Vagina (tissue), 2 donors: ENCODE data around the gene COMMD8. TPM values are rescaled to one million over a fixed set of nuclear protein-coding genes. Genes with fewer than 3 reads are reported as not detected.

Source experiments
- DNase-seq, 2 donors: peaks; one replicate each; pipeline ENCODE4 v3.0.0-alpha.2; 2017; ENCODE audit errors: extremely low spot score in 2 of 2
- H3K27ac ChIP-seq: fragments of 200-600 bp; sonication (generic); one replicate; pipeline ENCODE4 v1.5.1; 2019
- H3K27me3 ChIP-seq: fragments of 200-600 bp; sonication (generic); one replicate; pipeline ENCODE4 v1.5.1; 2019
- H3K36me3 ChIP-seq, 2 donors: fragments of 200-600 bp; sonication (generic); one replicate each; pipeline ENCODE4 v1.5.1; 2017 to 2019
- H3K4me1 ChIP-seq: fragments of 200-600 bp; sonication (generic); one replicate; pipeline ENCODE4 v1.5.1; 2019
- H3K4me3 ChIP-seq, 2 donors: fragments of 200-600 bp; sonication (generic); 1 replicate in 1 of 2; 2 replicates in 1 of 2; pipeline ENCODE4 v1.5.1; 2016 to 2019
- H3K9me3 ChIP-seq: fragments of 200-600 bp; sonication (generic); one replicate; pipeline ENCODE4 v1.5.1; 2019
- CTCF ChIP-seq, 3 experiments: fragments of 450-650 bp in 2 of 3; fragments of 200-600 bp in 1 of 3; sonication (generic) in 1 of 3; IDR thresholded peaks; one replicate each; pipeline ENCODE4 v1.5.1; 2017 to 2019; ENCODE audit warnings: antibody characterized with exemption in 3 of 3, mild to moderate bottlenecking in 2 of 3, moderate library complexity in 2 of 3
- POLR2A ChIP-seq, 2 donors: fragments of 450-650 bp; IDR thresholded peaks; one replicate each; pipeline ENCODE4 v1.6.1; 2017; ENCODE audit warnings: antibody characterized with exemption in 2 of 2, mild to moderate bottlenecking in 2 of 2, moderate library complexity in 2 of 2
- POLR2AphosphoS5 ChIP-seq, 2 donors: sonication (generic); formaldehyde crosslinking; IDR thresholded peaks; one replicate each; pipeline ENCODE4 v1.9.0; 2017; ENCODE audit warnings: antibody characterized with exemption in 2 of 2, mild to moderate bottlenecking in 2 of 2, low read depth in 1 of 2; ENCODE audit not compliant: insufficient read depth in 1 of 2
- intact Hi-C: fragments of 100-400 bp; cut with DNase I; formaldehyde crosslinking; loops from one replicate; pipeline ENCODE4 v1.15.1; 2023
- total RNA-seq: library from RNA; depleted of rRNA; stranded (reverse); fragments of >200 nt; gene quantifications from one replicate; pipeline ENCODE4 v1.2.3, GENCODE V29; 2016

Gene COMMD8
- total RNA-seq, 1 donor from 2014 or later, result 8.8 TPM

DNA sequence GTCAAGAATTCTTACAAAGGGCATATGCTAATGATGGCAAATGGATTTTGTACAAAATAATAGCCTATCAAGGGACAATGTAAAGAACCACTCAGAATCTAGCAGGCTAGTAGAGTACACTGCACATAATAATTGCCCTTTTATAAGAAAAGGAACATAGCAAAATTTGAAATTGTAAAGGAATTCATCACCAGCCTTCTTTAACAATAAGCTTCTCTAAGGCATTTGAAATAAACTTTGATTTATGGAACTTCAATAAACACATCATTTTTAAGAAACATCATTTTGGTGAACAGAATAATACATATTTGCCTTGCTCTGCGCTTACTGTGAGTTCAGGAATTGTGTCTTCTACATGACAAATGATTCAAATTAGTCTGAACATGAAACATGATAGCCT lies 11.9 kb upstream of the COMMD8 start:
- Histone ChIP-seq H3K4me1 (no peaks in the 10 kb centered on the region), H3K27ac (no peak overlapping the region), H3K4me3 (no peak overlapping the region), H3K9me3 (no peaks in the 10 kb centered on the region), H3K27me3 (no peaks in the 10 kb centered on the region), H3K36me3 (no peaks in the 10 kb centered on the region)
- TF ChIP-seq POLR2AphosphoS5 (IDR thresholded peaks at IDR 0.05; ENCODE audit: insufficient read depth in 1 of 2, low read depth in 1 of 2), result no peak
- TF ChIP-seq POLR2A (IDR thresholded peaks at IDR 0.05), result no peak
- no peak for TF ChIP-seq CTCF (IDR thresholded peaks at IDR 0.05)
- intact Hi-C loops, result no loop called here
- no peak for DNase-seq

DNA sequence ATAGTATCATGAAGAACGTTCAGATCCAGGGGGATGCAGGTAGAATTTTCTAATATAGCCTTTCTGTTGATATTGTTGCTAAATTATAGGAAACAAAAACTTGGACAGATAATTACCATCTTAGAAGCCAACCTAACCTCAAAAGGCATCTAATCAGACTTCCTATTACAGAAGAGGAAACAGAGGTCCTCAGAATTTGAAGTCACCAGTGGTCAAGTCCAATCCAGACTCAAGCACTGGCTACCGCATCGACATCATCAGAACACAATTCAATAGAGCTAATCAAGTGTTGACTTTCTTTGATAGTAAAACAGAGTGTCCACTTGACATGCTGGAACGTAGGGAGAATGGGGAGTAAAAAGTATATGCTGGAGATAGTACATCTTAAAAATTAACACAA lies 11.3 kb upstream of the COMMD8 start:
- H3K27me3 ChIP-seq, result no peaks in the 10 kb centered on the region
- intact Hi-C loops, result no loop called here
- TF ChIP-seq POLR2AphosphoS5 (IDR thresholded peaks at IDR 0.05; ENCODE audit: insufficient read depth in 1 of 2, low read depth in 1 of 2), result no peak
- TF ChIP-seq CTCF (IDR thresholded peaks at IDR 0.05), result no peak
- TF ChIP-seq POLR2A (IDR thresholded peaks at IDR 0.05), result no peak
- no peaks in the 10 kb centered on the region for H3K36me3 ChIP-seq
- DNase-seq, result no peak
- no peaks in the 10 kb centered on the region for H3K4me1 ChIP-seq
- H3K9me3 ChIP-seq, result no peaks in the 10 kb centered on the region
- H3K27ac ChIP-seq, result no peak overlapping the region
- no peak overlapping the region for H3K4me3 ChIP-seq

- TF ChIP-seq POLR2AphosphoS5 (IDR thresholded peaks at IDR 0.05; ENCODE audit: insufficient read depth in 1 of 2, low read depth in 1 of 2) (no peak), CTCF (IDR thresholded peaks at IDR 0.05) (no peak), POLR2A (IDR thresholded peaks at IDR 0.05) (no peak)
- intact Hi-C loops, result no loop called here
- H3K9me3 ChIP-seq, result no peaks in the 10 kb centered on the region
- no peak overlapping the region for H3K27ac ChIP-seq
- no peaks in the 10 kb centered on the region for H3K4me1 ChIP-seq
- H3K27me3 ChIP-seq, result no peaks in the 10 kb centered on the region
- H3K36me3 ChIP-seq, result no peaks in the 10 kb centered on the region
- H3K4me3 ChIP-seq, result no peak overlapping the region
- no peak for DNase-seq
These were observed 9.7 kb upstream of the COMMD8 start for GRCh38 chr4:47473141-47473750.

DNA sequence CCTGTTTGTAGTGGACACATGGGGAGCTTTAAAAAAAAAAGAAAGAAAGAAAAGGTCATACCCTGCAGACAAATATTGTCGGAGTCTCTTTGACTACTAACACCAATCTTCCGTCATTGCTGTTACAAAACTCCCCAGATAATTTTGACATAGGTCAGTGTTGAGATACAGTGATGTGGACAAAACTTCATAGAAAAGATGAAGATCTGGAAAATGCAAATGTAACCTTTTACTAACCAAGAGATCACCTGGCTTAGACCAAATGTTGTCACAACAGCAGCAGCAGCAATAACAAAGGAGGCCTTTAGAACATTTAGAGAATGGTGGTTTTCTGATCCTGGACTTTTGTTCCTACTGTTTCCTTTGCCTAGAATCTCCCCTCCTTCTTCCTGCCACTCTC lies 8.1 kb upstream of the COMMD8 start:
- Histone ChIP-seq H3K36me3 (no peaks in the 10 kb centered on the region), H3K27me3 (no peaks in the 10 kb centered on the region), H3K27ac (no peak overlapping the region), H3K4me3 (no peak overlapping the region), H3K9me3 (no peaks in the 10 kb centered on the region), H3K4me1 (no peaks in the 10 kb centered on the region)
- no peak for DNase-seq
- intact Hi-C loops, result no loop called here
- TF ChIP-seq CTCF (IDR thresholded peaks at IDR 0.05), result no peak
- TF ChIP-seq POLR2A (IDR thresholded peaks at IDR 0.05), result no peak
- no peak for TF ChIP-seq POLR2AphosphoS5 (IDR thresholded peaks at IDR 0.05; ENCODE audit: insufficient read depth in 1 of 2, low read depth in 1 of 2)

GRCh38 chr4:47471064-47471463 lies 7.6 kb upstream of the COMMD8 start:
- Histone ChIP-seq H3K27ac (no peak overlapping the region), H3K9me3 (no peaks in the 10 kb centered on the region), H3K27me3 (no peaks in the 10 kb centered on the region), H3K4me1 (no peaks in the 10 kb centered on the region), H3K4me3 (no peak overlapping the region), H3K36me3 (no peaks in the 10 kb centered on the region)
- intact Hi-C loops, result no loop called here
- DNase-seq, result no peak
- TF ChIP-seq POLR2A (IDR thresholded peaks at IDR 0.05), result no peak
